ENCODE measurements around the gene NFIB. TPM values are rescaled to one million over a fixed set of nuclear protein-coding genes. Genes with fewer than 3 reads are reported as not detected.

NFIB gene
- total RNA-seq, 1 experiment from 2014 or later, result 0.61 TPM

DNA sequence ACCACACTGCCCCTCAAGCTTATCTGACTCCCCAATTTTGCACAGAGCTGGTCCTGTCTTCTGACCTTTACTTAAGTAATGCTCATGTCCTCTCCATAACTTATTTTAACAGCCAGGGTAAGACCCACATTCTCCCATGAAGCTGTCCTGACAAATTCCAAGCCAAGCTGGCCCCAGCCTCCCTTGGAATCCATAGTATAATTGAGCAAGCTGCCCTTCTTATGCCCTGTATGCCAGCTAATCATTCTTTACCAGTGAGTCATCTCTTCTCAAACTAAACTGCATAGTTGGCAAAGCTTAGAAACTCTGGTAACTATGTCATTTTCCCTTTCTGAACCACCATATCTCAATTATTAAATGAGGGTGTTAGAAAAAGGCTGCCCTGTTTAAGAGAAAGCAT lies 92.4 kb downstream of the NFIB start:
- DNase-seq, result no peak
- intact Hi-C loops (cut with micrococcal nuclease; ENCODE audit: unreplicated experiment), result no loop called here
- H3K27me3 Mint-ChIP-seq (ENCODE audit: insufficient read depth, unreplicated experiment), result no peaks in the 10 kb centered on the region
- no peaks in the 10 kb centered on the region for H3K36me3 ChIP-seq (ENCODE audit: control insufficient read depth, insufficient read depth, low read length)
- no TSS peak for BruUV-seq (replicated peaks)
- no peak overlapping the region for H3K4me3 Mint-ChIP-seq (ENCODE audit: unreplicated experiment)
- no peaks in the 10 kb centered on the region for H3K27me3 ChIP-seq (replicated peaks; ENCODE audit: control insufficient read depth, insufficient read depth, low read length)
- POLR2A ChIA-PET, result no interaction called here
- no peaks in the 10 kb centered on the region for H3K9me3 Mint-ChIP-seq (ENCODE audit: unreplicated experiment)
- H3K4me1 ChIP-seq, result no peaks in the 10 kb centered on the region
- no peaks in the 10 kb centered on the region for H3K36me3 Mint-ChIP-seq (ENCODE audit: insufficient read depth, unreplicated experiment)
- no peaks in the 10 kb centered on the region for H3K4me1 Mint-ChIP-seq (ENCODE audit: low read depth, unreplicated experiment)
- H3K9me3 ChIP-seq, result no peaks in the 10 kb centered on the region
- CTCF ChIA-PET, result no interaction called here
- H3K4me3 ChIP-seq (ENCODE audit: low read depth, low read length), result no peak overlapping the region
- TF ChIP-seq, protein P1, sequence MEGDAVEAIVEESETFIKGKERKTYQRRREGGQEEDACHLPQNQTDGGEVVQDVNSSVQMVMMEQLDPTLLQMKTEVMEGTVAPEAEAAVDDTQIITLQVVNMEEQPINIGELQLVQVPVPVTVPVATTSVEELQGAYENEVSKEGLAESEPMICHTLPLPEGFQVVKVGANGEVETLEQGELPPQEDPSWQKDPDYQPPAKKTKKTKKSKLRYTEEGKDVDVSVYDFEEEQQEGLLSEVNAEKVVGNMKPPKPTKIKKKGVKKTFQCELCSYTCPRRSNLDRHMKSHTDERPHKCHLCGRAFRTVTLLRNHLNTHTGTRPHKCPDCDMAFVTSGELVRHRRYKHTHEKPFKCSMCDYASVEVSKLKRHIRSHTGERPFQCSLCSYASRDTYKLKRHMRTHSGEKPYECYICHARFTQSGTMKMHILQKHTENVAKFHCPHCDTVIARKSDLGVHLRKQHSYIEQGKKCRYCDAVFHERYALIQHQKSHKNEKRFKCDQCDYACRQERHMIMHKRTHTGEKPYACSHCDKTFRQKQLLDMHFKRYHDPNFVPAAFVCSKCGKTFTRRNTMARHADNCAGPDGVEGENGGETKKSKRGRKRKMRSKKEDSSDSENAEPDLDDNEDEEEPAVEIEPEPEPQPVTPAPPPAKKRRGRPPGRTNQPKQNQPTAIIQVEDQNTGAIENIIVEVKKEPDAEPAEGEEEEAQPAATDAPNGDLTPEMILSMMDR (IDR thresholded peaks at IDR 0.05; ENCODE audit: insufficient read depth in 1 of 2, low read depth in 1 of 2, low read length in 1 of 2, severe bottlenecking in 1 of 2, unreplicated experiment in 1 of 2), result no peak
- H3K27ac Mint-ChIP-seq (ENCODE audit: unreplicated experiment), result no peak overlapping the region

DNA sequence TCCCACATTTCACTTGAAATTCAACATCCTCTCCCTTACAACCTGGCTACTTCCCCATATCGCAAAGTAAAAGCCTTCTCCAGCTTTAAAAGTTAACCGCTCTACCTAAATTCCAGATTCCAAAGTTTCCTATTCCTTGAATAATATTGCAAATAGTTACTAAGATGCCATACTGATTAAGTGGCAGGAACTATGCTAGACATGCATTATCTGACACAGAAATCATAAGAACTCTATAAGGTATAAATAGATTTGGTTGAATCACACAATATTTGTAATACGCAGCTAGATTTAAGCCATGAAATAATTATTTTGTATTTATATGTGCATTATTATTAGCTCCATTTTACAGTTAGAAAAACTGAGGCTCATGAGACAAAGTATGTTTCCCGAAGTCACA lies 92.8 kb downstream of the NFIB start:
- BruUV-seq (replicated peaks), result no TSS peak
- Mint-ChIP-seq H3K36me3 (ENCODE audit: insufficient read depth, unreplicated experiment) (no peaks in the 10 kb centered on the region), H3K9me3 (ENCODE audit: unreplicated experiment) (no peaks in the 10 kb centered on the region), H3K4me3 (ENCODE audit: unreplicated experiment) (no peak overlapping the region), H3K27me3 (ENCODE audit: insufficient read depth, unreplicated experiment) (no peaks in the 10 kb centered on the region), H3K4me1 (ENCODE audit: low read depth, unreplicated experiment) (no peaks in the 10 kb centered on the region), H3K27ac (ENCODE audit: unreplicated experiment) (no peak overlapping the region)
- H3K4me1 ChIP-seq, result no peaks in the 10 kb centered on the region
- ChIA-PET CTCF (no interaction called here), POLR2A (no interaction called here)
- no peaks in the 10 kb centered on the region for H3K9me3 ChIP-seq
- H3K27me3 ChIP-seq (replicated peaks; ENCODE audit: control insufficient read depth, insufficient read depth, low read length), result no peaks in the 10 kb centered on the region
- TF ChIP-seq, protein P1 (IDR thresholded peaks at IDR 0.05; ENCODE audit: insufficient read depth in 1 of 2, low read depth in 1 of 2, low read length in 1 of 2, severe bottlenecking in 1 of 2, unreplicated experiment in 1 of 2), result no peak
- no peak overlapping the region for H3K4me3 ChIP-seq (ENCODE audit: low read depth, low read length)
- no peaks in the 10 kb centered on the region for H3K36me3 ChIP-seq (ENCODE audit: control insufficient read depth, insufficient read depth, low read length)
- DNase-seq, result no peak
- intact Hi-C loops (cut with micrococcal nuclease; ENCODE audit: unreplicated experiment), result no loop called here

DNA sequence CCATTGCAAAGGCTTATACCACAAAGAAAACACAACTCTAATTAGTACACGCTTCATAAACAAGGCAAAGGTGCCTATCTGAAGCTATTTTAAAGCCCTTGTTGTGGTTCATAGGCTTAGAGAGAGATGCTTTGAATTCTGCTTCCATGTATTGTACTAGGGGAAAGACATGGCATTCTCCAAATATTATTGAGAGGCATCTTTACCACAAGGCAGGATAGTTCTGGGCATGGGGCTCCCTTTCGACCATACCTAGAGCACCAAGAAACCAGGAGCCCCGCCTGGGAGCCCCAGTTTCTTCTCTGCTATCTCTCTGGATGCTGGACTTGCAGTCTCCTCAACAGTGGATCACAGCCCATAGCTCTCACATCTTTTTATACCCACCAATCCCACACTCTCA lies 93.7 kb downstream of the NFIB start:
- H3K9me3 ChIP-seq, result no peaks in the 10 kb centered on the region
- intact Hi-C loops (cut with micrococcal nuclease; ENCODE audit: unreplicated experiment), result no loop called here
- CTCF ChIA-PET, result no interaction called here
- no peak overlapping the region for H3K4me3 ChIP-seq (ENCODE audit: low read depth, low read length)
- no peaks in the 10 kb centered on the region for H3K4me1 ChIP-seq
- no peak for DNase-seq
- Mint-ChIP-seq H3K4me1 (ENCODE audit: low read depth, unreplicated experiment) (no peaks in the 10 kb centered on the region), H3K36me3 (ENCODE audit: insufficient read depth, unreplicated experiment) (no peaks in the 10 kb centered on the region), H3K9me3 (ENCODE audit: unreplicated experiment) (no peaks in the 10 kb centered on the region), H3K27me3 (ENCODE audit: insufficient read depth, unreplicated experiment) (no peaks in the 10 kb centered on the region), H3K27ac (ENCODE audit: unreplicated experiment) (no peak overlapping the region), H3K4me3 (ENCODE audit: unreplicated experiment) (no peak overlapping the region)
- POLR2A ChIA-PET, result no interaction called here
- H3K36me3 ChIP-seq (ENCODE audit: control insufficient read depth, insufficient read depth, low read length), result no peaks in the 10 kb centered on the region
- H3K27me3 ChIP-seq (replicated peaks; ENCODE audit: control insufficient read depth, insufficient read depth, low read length), result no peaks in the 10 kb centered on the region
- TF ChIP-seq, protein P1 (IDR thresholded peaks at IDR 0.05; ENCODE audit: insufficient read depth in 1 of 2, low read depth in 1 of 2, low read length in 1 of 2, severe bottlenecking in 1 of 2, unreplicated experiment in 1 of 2), result no peak
- no TSS peak for BruUV-seq (replicated peaks)
